HG03354 (cell line): ENCODE results near the gene BAHCC1.

Source experiments
- ATAC-seq: cut with Tn5 transposase; IDR thresholded peaks from one replicate; pipeline ENCODE4 v1.9.1; 2021; ENCODE audit warnings: mild to moderate bottlenecking; ENCODE audit not compliant: unreplicated experiment, poor library complexity, severe bottlenecking

The BAHCC1 gene

GRCh38 chr17:81483085-81483861, 88.0 kb downstream of the BAHCC1 start:
- no peak for ATAC-seq

- ATAC-seq: no peak
These were observed 88.6 kb downstream of the BAHCC1 start for GRCh38 chr17:81483862-81484194.

GRCh38 chr17:81484195-81484979, 89.1 kb downstream of the BAHCC1 start:
- ATAC-seq: peak; percentile 68

GRCh38 chr17:81486199-81486810, 91.0 kb downstream of the BAHCC1 start:
- ATAC-seq: no peak

- ATAC-seq: no peak
These were observed 91.8 kb downstream of the BAHCC1 start for GRCh38 chr17:81487089-81487486.

- no peak for ATAC-seq
These were observed 92.4 kb downstream of the BAHCC1 start for GRCh38 chr17:81487487-81488275.

- no peak for ATAC-seq
These were observed 93.1 kb downstream of the BAHCC1 start for GRCh38 chr17:81488276-81488860.

GRCh38 chr17:81489012-81489997, 94.0 kb downstream of the BAHCC1 start:
- ATAC-seq: no peak

GRCh38 chr17:81489998-81490992, 95.0 kb downstream of the BAHCC1 start:
- ATAC-seq: no peak

- no peak for ATAC-seq
These were observed 95.9 kb downstream of the BAHCC1 start for GRCh38 chr17:81491181-81491581.

- no peak for ATAC-seq
These were observed 96.5 kb downstream of the BAHCC1 start for GRCh38 chr17:81491761-81492160.

- ATAC-seq: no peak
These were observed 96.9 kb downstream of the BAHCC1 start for GRCh38 chr17:81492202-81492601.

- ATAC-seq: no peak
These were observed 97.4 kb downstream of the BAHCC1 start for GRCh38 chr17:81492706-81493105.

- ATAC-seq: no peak
These were observed 98.2 kb downstream of the BAHCC1 start for GRCh38 chr17:81493198-81494038.

GRCh38 chr17:81494626-81495377, 99.5 kb downstream of the BAHCC1 start:
- no peak for ATAC-seq
